ENCODE measurements around the gene ITGA11.

Gene ITGA11

DNA sequence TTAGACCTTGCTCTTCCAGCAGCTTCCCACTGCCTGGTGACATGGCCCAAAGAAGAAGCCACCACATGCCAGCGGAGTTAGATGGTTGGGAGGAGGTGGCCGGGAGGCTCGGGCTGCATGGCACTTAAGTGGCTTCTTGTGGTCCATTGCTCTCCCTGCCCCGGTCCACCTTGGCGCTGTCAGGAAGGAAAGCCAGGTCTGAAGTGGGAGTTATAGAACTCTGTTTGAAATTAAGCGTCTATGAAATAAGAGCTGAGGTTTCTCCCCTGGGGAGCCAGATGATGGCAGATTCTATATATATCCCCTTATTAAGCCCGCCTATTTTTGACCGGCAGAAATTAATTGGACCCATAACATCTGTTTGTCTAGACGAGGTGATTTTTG, 61.2 kb downstream of the ITGA11 start:
- DNase-seq: no peak

DNA sequence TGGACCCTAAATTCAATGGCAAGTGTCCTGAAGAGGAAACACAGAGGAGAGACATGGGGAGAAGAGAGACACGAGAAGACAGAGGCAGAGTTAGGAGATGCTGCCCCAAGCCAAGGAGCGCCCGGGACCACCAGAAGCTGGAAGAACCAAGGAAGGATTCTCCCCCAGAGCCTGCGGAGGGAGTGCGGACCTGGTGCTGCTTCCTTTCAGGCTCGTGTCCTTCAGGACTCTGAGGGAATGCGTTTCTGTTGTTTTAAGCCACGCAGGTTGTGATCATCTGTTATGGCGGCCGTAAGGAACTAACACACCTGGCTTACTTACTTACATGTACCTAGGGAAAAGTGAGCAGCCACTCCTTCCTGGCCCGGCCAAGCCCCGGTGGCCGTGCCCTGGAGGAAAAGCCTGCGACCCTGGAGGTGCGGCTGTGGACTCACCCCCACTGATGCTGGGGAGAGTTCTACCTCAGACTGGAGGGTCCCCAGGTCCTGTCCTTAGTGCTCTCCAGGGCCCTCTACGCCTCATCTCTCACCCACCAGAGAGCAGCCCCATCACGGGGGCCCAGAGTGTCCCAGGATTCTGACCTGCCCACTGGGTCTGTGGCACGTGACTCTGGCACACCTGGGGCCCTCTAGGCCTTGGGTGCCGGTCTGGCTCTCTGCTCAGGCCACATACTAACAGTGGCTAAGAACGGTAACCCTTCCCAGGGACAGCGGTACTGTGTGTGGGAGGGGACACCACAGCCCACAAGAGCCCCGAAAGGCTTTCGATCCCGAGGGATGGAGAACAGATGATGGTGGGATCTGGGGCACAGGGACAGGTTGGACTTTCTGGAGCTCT, 61.8 kb downstream of the ITGA11 start:
- no peak for DNase-seq

DNA sequence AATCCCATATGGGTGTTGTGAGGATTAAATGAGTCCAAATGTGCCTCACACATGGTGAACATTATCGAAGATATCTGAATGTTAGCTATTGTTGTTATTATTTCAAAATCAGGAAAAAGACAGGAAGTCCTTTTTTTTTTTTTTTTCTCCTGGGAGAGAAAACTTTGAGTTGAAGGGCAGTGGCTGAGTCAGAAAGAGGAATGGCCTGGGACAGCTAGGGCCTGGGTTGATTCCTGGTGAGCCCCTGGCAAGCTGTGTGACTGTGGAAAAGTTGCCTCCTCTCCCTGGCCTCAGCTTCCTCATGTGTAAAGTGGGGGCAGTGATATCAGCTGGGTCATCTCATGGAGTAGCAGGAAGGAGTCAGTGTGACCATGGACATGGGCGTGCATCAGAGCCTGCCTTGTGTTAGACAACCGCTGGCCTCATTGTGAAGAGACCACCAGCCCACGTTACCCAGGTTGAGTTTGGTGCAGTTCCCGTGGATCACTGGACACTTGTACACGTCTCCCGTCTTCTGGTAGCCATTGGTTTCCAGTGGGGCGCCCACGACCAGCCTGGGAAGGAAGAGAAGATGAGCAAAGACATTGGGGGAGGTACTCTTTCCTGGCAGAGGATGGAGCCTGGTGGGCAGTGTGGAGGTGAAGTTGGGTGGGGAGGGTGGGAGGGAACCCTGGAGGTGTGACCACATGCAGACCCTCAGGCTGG, 63.1 kb downstream of the ITGA11 start:
- no peak for DNase-seq

DNA sequence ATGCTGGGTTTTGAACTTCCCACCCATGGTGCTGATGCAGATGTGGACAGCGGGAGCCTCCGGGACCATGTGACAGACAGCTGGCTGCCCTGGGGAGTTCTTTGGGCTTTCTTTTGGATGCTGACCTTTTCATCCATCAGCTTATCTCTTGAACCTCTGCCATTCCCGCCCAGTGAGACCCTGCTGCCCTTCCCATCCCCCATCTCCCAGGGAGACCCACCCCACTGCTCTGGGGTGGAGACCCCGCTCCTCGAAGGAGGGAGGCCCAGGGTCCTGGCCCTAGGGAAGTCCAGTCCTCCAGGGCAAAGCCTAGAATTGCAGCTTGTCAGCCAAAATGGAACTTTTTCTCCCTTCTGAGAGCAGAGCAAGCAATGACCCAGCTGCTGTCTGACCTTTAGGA, 64.0 kb downstream of the ITGA11 start:
- DNase-seq: no peak

DNA sequence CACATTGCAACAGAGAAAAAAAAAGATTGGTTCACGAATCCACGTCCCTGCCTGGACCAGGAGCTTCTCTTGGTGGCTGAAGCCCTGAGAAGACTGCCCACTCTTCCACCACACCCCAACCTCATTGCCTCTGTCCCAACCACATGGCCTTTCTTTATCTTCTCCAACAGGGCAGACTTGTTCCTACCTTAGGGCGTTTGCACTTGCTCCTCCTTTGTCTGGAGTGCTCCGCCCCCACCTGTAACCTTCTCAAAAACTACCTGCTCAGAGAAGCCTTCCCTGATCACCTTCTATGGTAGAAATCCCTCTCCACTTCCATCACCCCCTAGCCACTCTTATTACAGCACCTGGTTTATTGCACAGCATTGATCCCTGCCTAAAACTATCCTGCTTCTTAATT, 64.7 kb downstream of the ITGA11 start:
- no peak for DNase-seq

DNA sequence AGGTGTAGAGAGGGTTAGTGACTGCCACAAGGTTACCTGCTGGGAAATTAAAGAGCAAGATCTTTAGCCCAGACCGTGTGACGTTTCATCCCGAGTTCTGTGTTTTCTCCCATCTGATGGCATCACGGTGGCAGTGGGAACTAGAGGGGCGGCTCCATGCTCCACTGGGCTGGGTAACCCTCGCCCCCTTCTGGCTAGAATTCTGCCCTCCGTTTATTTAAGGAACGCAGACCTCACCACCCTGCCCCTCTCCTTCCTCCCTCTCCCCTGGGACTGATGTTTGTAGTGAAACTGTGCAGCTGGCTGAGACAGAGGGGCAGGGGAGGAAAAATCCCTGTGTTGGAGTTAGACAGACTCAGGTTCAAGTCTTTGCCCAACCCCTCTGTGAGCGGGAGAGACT, 65.6 kb downstream of the ITGA11 start:
- DNase-seq: no peak

DNA sequence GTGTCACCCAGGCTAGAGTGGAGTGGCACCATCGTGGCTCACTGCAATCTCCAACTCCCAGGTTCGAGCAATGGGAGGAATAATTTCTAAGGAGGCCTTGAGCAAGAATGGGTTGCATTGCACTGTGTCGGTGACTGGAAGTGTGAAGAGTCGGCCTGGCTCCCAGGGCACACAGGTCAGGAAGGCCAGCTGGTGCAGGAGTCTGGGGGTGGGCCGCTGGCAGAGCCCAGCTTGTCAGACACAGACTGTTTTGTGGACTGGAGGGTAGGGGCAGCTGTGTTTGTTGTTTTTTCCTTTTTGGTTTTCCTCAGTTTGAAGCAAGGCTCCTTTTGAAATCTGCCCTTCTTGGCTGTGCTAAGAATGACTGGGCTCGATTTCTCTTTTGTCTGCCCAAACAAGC, 66.2 kb downstream of the ITGA11 start:
- no peak for DNase-seq

DNA sequence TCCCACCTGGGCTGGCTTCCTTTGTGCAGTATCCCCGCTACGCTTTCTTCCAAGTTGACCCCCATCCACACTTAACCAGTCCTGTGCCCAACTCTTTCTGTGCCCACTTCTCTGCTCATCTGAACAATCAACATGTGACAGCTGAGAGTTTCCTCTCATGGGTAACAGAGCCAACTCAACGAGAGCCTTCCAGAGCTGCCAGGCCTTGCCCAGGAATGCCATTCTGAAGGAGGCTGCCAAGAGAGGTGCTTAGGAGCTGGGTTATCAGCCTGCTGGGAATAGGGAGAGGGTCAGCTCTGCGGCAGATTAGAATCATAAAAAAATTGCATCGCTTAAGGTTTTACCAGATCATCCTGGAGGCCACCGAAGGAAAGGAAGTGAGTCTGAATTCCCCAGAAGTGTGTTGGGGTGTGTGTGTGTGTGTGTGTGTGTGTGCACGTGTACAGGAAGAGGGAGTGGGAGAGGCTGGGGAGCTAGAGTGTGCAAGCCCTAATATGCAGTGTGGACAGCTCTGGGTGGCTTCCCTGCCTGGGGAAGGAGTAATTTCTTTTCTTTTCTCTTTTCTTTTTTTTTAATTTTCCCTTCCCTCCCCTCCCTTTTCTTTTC, 66.7 kb downstream of the ITGA11 start:
- no peak for DNase-seq

DNA sequence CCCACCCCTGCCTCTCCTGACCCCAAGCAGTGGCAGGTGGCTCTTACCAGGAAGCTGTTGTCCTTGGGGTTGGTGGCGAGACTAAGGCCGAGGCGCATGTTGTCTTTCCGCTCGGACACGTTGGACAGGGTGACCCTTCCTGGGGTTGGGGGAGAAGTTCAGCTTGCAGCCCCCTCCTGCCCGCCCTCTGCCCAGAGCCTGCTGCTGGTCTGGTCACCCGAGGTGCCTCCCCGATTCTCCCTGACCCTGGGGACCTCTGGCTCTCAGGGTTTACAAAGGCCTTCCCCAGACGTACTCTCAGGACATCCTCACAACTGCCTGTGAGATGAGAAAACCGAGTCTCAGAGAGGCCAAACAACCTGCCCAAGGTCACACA, 67.3 kb downstream of the ITGA11 start:
- no peak for DNase-seq

DNA sequence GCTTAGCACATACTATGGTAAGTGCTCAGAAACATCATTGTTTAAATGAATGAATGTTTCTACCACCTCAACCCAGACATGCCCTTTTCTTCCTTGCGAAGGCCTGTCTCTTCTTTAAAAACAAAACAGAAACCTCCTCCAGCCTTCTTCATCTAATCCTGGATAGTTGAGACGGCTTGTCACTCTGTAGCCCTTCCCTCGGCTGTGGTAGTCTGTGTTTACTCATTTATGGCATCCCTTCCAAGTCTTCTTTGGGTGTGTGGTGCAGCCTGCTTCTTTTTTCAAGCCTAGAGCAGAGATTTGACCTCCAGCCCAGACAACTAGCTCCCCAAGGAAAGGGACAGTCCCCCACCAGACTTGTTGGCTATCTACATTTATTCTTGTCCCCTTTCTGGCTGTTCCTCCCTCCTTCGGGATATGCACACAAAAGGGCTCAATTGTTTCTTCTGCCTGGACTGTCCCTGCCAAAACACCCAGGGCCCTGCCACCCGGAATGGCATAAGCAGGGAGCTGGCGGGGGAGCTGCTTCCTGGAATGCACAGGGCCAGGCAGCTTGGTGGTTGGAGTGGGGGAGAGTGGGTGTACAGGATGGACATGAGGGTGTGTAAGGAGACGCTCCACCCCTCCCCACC, 67.8 kb downstream of the ITGA11 start:
- DNase-seq: no peak

DNA sequence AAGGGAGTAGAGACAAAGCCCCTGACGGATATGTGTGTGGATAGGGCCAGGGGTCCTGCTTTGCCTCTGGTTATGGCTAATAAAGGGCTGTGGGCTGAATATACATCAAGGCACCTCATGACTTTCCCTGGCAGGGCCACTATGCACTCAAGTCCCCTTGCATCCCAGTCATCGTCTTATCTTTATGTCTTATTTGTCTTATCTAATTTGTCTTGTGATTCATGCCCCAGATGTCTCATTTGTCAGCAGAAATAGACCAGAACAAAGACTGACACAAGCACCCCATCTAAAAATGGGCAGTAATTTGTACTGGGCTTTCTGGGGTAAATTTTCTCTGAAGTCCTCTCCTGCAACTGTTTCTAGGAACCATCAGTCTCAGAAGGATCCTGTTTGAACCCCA, 68.6 kb downstream of the ITGA11 start:
- no peak for DNase-seq

DNA sequence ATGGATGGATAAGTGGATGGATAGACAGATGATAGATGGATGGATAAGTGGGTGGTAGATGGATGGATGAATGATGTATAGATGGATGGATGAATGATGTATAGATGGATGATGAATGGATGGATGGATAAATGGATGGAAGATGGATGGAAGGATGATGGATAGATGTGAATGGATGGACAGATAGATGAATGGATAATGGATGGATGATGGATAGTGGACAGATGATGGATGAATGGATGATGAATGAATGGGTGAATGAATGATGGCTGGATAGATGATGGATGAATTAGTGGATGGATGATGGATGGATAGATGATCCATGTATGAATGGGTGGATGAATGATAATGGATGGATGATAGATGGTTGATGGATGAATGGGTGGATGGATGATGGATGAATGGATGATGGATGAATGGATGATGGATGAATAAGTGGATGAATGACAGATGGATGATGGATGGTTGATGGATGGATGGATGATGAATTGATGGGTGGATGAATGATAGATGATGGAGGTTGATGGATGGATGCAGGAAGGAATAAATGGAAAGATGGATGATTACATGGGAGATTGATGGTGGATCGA, 69.3 kb downstream of the ITGA11 start:
- no peak for DNase-seq

DNA sequence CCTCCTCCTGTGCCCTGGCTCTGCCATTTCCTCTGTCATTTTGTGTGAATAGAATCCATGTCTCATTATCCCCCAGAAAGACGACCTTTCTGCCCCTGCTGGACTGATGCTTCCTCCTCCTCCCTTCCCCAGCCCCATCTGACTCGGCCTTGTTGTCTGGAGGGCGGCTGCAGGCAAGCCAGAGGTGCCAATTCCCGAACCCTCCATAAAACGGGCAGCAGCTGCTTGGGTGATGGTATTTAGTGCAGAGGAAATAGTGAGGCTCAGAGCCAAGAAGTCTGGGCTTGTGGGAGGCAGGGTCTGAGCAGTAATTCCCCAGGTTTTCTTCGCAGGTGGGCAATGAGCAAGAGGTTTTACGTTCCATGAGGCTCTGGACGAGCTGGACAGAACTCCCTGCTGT, 71.2 kb downstream of the ITGA11 start:
- DNase-seq: no peak

DNA sequence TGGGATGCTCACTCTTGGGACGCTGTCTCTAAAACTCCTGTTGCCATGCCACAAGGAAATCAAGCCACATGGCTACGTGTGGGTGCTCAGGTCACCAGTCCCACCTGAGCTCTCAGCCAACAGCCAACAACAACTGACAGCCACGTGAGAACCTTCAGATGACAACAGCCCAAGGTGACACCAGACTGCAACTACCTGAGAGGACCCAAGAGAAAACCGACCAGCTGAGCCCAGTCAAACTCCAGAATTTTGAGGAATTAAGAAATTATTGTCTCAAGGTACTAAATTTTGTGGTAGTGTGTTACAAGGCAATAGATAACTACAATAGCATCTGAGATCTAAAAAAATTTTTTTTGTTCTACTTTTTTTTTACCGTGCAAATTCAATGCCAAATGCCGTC, 75.2 kb downstream of the ITGA11 start:
- DNase-seq: no peak

DNA sequence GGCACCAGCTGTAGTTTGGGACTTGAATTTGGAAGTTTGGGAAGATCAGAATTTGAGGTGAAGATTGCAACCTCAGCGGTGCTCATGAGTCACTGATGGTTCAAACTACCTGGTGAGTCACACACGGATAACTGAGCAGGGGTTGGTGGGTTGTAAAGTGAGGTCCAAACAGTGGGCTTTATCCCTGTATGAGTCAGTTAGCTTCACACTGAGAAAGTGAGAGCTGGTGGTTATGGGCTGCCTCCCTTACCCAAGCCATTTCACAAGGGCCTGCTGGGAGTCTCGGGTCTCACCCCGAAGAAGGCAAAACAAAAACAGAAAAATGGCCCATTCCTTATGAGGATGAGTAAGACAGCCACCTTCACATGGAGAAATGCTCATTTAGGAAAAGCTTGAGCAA, 77.0 kb downstream of the ITGA11 start:
- DNase-seq: no peak

DNA sequence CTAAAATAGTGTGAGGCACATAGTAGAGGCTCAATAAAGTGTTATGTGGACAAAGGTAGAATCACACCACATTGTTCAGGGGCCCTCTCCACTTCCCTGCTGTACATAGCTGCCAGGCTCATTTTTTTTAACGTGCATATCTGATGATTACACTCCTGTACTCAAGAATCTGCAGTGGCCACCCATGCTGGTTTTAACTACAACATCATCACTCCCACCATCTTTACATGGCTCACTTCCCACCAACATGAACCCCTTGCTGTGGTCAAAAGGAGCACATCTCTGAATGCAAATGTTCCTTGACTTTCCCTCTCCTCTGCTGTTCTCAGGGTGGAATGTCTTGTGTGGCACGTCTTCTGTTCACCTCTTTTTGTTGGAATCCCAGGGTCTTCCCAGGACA, 77.7 kb downstream of the ITGA11 start:
- DNase-seq: no peak

DNA sequence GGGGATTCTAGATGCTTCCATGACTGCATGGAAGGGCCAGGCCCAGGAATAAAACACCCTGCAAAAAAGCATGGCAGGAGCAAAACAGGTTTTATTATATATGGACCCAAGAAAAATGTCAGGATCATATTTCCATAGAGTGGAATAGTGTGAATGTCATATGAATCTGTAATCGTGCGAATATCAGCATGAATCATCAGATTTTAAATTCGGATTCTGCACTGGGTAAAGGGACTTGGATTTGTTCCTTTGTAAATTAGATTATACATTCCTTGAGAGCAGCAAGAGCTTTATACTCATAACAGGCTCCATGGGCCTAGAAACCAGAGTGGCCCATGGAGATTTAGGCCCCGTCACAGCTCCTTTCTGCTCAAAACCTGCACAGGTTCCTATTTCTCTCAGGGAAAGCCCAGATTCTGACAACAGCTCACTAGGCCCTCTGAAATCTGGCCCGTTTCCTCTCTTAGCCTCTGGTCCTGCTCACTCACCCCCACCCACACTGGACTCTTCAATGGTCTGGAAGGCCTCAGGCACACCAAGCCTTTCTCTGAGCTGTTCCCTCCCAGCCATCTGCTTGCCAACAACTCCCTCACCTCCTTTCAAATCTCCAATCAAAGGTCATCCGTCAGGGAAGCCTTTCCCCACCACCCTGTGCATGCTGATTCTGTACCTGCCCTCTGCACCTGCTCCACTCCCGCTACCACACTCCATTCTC, 78.4 kb downstream of the ITGA11 start:
- DNase-seq: no peak

DNA sequence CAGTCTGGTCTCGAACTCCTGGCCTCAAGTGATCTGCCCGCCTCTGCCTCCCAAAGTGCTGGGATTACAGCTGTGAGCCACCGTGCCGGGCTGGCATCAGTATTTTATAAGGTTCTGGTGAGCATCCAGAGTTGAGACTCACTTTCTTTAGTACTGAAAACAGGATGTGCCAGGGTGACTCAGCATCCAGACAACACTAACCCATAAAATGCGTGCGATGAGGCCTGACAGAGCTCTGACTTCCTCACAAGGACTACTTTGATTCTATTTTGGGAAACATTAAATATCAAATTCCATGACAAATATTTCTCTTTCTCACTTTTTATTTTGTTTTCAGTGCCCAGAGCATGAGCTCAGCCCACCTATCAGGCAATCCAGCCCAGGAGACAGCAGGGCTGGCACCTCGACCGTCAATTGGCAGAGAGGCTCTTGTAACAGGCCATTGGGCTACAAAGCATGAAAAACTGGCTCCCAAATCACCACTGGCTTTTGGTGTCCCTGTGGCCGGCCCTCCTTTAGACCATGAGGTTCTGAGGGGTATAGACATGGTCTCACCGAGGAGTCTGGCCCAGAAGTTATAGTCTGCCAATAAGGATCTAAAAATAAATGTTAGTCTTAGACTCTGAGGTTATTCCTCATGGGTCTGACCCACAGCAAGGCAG, 79.4 kb downstream of the ITGA11 start:
- DNase-seq: no peak

DNA sequence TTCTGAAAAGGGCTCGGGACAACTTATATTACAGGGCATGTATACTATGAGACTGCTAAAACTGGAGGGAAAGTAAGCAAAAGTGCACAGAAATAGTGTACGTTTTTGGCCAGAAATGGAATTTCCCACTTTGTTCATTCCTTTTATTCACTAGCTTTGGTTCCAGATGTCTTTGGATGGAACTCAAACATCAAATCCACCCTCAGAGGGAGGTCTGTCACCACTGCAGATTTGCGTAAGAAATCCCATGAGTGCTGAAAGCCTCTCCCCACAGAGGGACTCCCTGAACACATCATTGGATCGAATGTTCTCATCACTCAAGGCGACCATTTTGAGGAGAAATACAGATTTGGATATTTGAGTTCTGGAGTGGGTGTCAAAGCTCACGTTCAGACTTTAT, 82.8 kb downstream of the ITGA11 start:
- DNase-seq: no peak

DNA sequence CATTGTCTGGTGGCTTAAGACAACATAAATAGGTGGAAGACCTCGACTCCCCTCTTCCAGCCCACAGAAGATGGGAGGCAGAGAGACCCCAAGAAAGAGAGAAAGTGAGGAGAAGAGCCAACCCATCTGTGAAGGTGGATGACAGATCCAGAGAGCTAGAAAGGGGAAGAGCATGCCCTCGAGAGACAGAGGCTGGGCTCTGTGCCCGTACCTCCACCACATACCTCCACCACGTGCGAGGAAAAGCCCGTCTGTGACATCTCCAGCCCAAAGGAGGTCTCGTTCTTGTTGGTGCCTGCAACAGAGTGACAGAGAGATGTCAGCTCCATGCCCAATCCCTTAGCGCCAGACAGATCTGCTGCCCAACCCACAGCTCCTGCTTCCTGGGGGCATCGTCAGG, 83.4 kb downstream of the ITGA11 start:
- DNase-seq: no peak

DNA sequence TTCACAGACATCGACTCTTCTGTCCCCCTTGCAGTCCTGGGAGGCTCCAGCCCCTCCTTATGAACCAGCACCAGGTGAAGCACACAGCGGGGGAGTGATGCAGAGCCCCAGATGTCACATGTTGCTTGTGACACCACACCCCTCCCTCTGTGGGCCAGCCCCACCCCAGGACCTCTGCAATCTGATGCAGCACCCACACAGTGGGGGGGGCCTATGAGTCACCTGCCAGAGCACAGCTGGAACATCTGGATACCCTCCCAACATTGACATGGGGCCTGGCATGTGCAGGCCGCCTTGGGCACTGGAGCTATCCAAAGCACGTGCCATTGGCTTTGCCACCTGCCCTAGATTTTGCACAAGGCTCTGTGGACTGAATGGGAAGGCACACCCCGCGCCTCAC, 83.9 kb downstream of the ITGA11 start:
- DNase-seq: no peak

DNA sequence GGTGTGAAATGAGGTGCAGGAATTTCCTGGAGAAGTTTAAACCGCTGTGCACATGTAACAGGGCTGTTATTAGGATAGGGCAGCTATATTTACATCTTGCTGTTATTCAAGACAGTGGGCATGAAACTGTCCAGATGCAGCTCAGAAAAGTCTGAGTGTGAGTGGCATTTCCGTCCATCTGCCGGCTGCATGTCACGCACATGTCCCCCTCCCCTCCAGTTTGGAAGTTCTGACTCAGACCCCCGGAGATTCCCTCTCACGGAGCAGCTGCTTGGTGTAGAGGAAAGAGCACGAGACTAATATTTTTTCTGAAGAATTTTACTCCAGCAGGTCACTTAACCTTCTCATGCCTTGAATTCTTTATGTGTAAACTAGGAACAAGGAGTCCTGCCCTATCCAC, 84.6 kb downstream of the ITGA11 start:
- DNase-seq: no peak

Measured in retina (tissue), 1 donor.